Brain microvascular endothelial cell (primary cell): ENCODE data around the gene CFAP46.

Experiments used
- DNase-seq: peaks from one replicate; pipeline ENCODE4 v3.0.0-alpha.2; 2020
- H3K27ac ChIP-seq: fragments of 250-450 bp; sonication (Bioruptor Pico); 2 replicates; pipeline ENCODE4 v1.5.1; 2020; ENCODE audit warnings: mild to moderate bottlenecking, moderate library complexity
- H3K27me3 ChIP-seq: fragments of 250-450 bp; sonication (Bioruptor Pico); replicated peaks from 2 replicates; pipeline ENCODE4 v1.5.1; 2020; ENCODE audit warnings: mild to moderate bottlenecking
- H3K36me3 ChIP-seq: fragments of 250-450 bp; sonication (Bioruptor Pico); replicated peaks from 2 replicates; pipeline ENCODE4 v1.5.1; 2020; ENCODE audit warnings: mild to moderate bottlenecking
- H3K4me3 ChIP-seq: 2 replicates; pipeline ENCODE4 v1.5.1; 2011; ENCODE audit warnings: low read depth, mild to moderate bottlenecking, control low read depth, low read length, moderate library complexity
- in situ Hi-C: cut with HindIII; loops from 2 replicates; pipeline ENCODE4 v1.10.0; 2017; ENCODE audit warnings: low sequenced_read_pairs, low pct_ligation_motif_present
- TF ChIP-seq, protein P1 (sequence below): IDR thresholded peaks from 2 replicates; pipeline ENCODE4 v1.5.1; 2011; ENCODE audit warnings: low read depth, mild to moderate bottlenecking, moderate library complexity, low read length, control low read depth, inconsistent platforms; ENCODE audit errors: missing control alignments

The CFAP46 gene

GRCh38 chr10:132972986-132973902 is 30.9 kb upstream of the CFAP46 start:
- in situ Hi-C loops, result no loop called here
- H3K27me3 ChIP-seq, result peaks cover 24% of the 10 kb centered on the region
- no peak for DNase-seq
- no peaks in the 10 kb centered on the region for H3K36me3 ChIP-seq
- TF ChIP-seq, protein P1, sequence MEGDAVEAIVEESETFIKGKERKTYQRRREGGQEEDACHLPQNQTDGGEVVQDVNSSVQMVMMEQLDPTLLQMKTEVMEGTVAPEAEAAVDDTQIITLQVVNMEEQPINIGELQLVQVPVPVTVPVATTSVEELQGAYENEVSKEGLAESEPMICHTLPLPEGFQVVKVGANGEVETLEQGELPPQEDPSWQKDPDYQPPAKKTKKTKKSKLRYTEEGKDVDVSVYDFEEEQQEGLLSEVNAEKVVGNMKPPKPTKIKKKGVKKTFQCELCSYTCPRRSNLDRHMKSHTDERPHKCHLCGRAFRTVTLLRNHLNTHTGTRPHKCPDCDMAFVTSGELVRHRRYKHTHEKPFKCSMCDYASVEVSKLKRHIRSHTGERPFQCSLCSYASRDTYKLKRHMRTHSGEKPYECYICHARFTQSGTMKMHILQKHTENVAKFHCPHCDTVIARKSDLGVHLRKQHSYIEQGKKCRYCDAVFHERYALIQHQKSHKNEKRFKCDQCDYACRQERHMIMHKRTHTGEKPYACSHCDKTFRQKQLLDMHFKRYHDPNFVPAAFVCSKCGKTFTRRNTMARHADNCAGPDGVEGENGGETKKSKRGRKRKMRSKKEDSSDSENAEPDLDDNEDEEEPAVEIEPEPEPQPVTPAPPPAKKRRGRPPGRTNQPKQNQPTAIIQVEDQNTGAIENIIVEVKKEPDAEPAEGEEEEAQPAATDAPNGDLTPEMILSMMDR, result no peak
- no peak overlapping the region for H3K4me3 ChIP-seq
- H3K27ac ChIP-seq, result no peak overlapping the region

DNA sequence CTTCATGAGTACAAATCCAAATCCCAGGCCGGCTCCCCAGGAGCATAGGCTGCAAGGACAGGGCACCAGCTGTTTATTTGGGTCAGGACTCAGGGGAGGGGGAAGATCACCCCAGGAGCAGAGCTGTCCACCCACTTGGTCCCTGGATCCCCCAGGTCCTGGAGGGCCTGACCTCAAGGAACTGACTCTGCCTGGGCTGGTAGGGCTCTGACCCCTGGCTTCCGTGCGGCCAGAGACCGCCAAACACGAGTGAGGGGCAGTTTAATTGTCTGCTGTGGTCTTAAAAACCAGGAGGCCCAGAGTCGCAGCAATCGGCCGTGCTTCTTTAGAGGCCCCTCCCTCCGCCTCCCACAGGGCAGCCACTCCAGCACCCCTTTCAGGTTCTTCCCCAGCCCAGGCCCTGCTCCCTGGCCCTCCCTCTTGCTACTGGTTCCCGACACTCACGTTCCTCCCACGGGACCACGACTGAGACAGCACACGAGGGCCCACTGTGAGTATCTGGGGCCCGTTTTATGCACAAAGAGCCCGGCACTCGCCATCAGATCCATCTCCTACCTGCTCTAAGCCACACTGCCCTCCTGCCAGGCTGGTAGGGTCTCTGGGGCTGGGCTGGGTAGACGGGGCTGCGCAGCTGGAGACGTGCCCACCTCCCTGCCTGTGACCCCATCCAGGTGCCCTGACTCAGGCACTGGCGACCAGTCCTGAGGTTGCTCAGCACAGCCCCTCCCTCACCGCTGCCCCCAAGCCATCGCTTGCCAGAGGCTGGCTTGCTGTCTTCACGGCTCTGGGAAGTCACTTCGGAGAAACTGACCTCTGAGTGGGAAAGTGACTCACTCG is 30.0 kb upstream of the CFAP46 start:
- Histone ChIP-seq H3K27me3 (peaks cover 26% of the 10 kb centered on the region), H3K36me3 (no peaks in the 10 kb centered on the region), H3K4me3 (no peak overlapping the region), H3K27ac (no peak overlapping the region)
- TF ChIP-seq, protein P1, result no peak
- in situ Hi-C loops, result no loop called here
- DNase-seq, result no peak

GRCh38 chr10:132971448-132972148 is 29.2 kb upstream of the CFAP46 start:
- no peaks in the 10 kb centered on the region for H3K36me3 ChIP-seq
- peaks cover 26% of the 10 kb centered on the region for H3K27me3 ChIP-seq
- no peak overlapping the region for H3K4me3 ChIP-seq
- no peak overlapping the region for H3K27ac ChIP-seq
- in situ Hi-C loops, result no loop called here
- no peak for DNase-seq
- TF ChIP-seq, protein P1, result no peak

DNA sequence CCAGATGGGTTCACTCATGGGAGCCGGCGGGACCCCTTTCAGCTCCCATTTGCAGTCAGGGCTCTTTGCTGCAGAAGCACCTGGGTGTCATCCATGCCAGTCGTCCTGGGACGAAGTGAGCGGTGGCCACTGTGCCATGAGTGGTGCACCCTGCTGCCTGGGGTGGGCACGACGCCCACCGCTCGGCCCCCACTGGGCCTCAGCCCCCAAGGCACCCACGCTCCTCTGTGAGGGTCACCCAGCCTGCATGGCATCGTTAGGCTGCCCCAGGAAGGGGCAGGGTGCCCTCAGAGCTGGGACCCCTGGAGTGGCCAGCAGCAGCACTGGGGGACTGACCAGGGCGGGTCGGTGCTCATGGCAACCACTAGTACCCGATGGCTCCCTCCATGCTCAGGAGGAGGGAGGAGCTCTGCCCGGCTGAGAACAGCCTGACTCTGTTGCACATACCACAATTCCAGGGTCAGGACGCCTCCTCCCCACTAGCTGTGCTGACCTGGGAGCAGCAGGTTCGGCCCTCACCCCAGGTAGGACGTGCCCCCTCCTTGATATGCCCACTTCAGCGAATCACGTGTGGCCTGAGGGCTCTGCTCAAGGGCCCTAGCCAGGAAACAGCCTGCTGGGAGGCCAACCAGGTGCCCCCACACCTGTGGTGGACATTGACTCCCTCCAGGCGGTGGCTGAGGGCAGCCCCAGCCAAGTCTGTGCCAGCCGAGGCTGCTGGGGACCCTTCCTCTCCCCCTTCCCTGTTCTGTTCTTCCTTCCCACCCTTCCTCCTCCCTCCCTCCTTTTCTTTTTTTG is 28.5 kb upstream of the CFAP46 start:
- DNase-seq, result no peak
- no peaks in the 10 kb centered on the region for H3K36me3 ChIP-seq
- in situ Hi-C loops, result no loop called here
- no peak overlapping the region for H3K27ac ChIP-seq
- no peak overlapping the region for H3K4me3 ChIP-seq
- TF ChIP-seq, protein P1, result no peak
- peaks cover 26% of the 10 kb centered on the region for H3K27me3 ChIP-seq

- Histone ChIP-seq H3K27ac (no peak overlapping the region), H3K36me3 (no peaks in the 10 kb centered on the region), H3K27me3 (peaks cover 22% of the 10 kb centered on the region), H3K4me3 (no peak overlapping the region)
- DNase-seq, result no peak
- in situ Hi-C loops, result no loop called here
- TF ChIP-seq, protein P1, result no peak
Observed at GRCh38 chr10:132967540-132967939, 25.2 kb upstream of the CFAP46 start.
